ENCODE results near the gene CCND2. TPM values are rescaled to one million over a fixed set of nuclear protein-coding genes. Genes with fewer than 3 reads are reported as not detected.

Gene CCND2
- total RNA-seq, 1 experiment from 2014 or later = not detected

DNA sequence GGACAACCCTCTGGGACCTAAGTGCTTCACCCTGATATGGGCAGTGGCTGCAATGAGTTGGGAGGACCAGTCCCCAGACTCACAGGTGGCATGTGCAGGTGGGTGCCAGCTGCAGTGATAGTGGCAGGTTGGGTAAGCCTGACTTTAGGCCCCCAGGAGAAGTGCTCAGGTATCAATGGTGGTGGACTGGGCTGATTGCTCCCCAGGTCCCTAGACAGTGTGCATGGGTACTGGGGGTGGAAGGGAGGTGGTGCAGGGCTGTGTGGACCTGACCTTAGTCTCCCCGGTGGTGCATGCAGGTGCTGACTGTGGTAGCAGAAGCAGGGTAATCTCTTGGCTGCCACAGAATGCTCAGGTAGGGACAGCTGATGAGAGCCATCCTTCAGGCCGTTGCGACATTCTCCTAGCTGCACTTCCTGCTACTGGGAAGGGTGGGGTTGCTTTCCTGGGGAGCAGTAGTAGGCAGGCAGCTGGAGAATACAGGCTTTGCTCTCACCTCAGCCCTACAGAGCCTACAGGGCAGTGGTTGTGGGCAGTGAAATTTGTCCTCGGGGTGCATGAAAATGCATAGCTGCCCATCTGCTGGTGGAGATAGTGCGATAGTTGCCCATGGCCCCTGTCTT lies 33.3 kb upstream of the CCND2 start:
- no peaks in the 10 kb centered on the region for H3K4me1 ChIP-seq (ENCODE audit: insufficient read depth, low read length)
- no peaks in the 10 kb centered on the region for H3F3A ChIP-seq (ENCODE audit: low read length, unreplicated experiment)
- no peaks in the 10 kb centered on the region for H3K9me2 ChIP-seq (replicated peaks; ENCODE audit: low read length)
- no peak overlapping the region for H3K4me3 ChIP-seq (ENCODE audit: low read length)
- ChIA-PET CTCF (no interaction called here), POLR2A (ENCODE audit: unreplicated experiment) (no interaction called here)
- ATAC-seq = no peak
- no peaks in the 10 kb centered on the region for H3K36me3 ChIP-seq (ENCODE audit: low read depth, low read length)
- TF ChIP-seq EZH2 (IDR thresholded peaks at IDR 0.05; ENCODE audit: low read length, unreplicated experiment) (no peak), EZH2phosphoT487 (IDR thresholded peaks at IDR 0.05; ENCODE audit: borderline replicate concordance, low read length) (no peak)
- TF ChIP-seq, protein P1, sequence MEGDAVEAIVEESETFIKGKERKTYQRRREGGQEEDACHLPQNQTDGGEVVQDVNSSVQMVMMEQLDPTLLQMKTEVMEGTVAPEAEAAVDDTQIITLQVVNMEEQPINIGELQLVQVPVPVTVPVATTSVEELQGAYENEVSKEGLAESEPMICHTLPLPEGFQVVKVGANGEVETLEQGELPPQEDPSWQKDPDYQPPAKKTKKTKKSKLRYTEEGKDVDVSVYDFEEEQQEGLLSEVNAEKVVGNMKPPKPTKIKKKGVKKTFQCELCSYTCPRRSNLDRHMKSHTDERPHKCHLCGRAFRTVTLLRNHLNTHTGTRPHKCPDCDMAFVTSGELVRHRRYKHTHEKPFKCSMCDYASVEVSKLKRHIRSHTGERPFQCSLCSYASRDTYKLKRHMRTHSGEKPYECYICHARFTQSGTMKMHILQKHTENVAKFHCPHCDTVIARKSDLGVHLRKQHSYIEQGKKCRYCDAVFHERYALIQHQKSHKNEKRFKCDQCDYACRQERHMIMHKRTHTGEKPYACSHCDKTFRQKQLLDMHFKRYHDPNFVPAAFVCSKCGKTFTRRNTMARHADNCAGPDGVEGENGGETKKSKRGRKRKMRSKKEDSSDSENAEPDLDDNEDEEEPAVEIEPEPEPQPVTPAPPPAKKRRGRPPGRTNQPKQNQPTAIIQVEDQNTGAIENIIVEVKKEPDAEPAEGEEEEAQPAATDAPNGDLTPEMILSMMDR (conservative IDR thresholded peaks at IDR 0.05; ENCODE audit: low read depth, low read length) = no peak
- no peak overlapping the region for H3K9ac ChIP-seq (ENCODE audit: low read length)
- H4K20me1 ChIP-seq (ENCODE audit: low read length) = no peaks in the 10 kb centered on the region
- H2AFZ ChIP-seq (ENCODE audit: low read length) = no peak overlapping the region
- H3K27me3 ChIP-seq (ENCODE audit: low read length) = no peaks in the 10 kb centered on the region
- intact Hi-C loops (cut with micrococcal nuclease) = no loop called here
- no peaks in the 10 kb centered on the region for H3K79me2 ChIP-seq (ENCODE audit: low read length)
- DNase-seq = no peak
- H3K27ac ChIP-seq (ENCODE audit: low read length) = no peak overlapping the region
- no TSS peak for BruUV-seq (replicated peaks)
- H3K9me3 ChIP-seq (ENCODE audit: low read length) = no peaks in the 10 kb centered on the region
- no peak overlapping the region for H3K4me2 ChIP-seq (ENCODE audit: low read length)

DNA sequence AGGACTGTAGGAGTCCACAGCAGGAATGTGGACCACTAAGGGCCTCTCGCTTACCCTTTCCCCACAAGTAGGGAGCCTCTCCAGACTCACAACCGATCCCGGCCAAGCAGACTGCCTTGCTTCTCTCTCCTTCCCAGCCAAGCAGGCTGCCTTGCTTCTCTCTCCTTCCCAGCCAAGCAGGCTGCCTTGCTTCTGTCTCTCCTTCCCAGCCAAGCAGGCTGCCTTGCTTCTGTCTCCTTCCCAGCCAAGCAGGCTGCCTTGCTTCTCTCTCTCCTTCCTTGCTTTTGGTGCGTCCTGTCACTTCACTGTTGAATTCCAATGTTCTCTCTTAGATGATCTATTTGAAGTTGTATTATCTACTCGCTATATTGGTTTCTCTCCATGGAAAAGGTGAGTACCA lies 32.6 kb upstream of the CCND2 start:
- Histone ChIP-seq H3K27me3 (ENCODE audit: low read length) (no peaks in the 10 kb centered on the region), H3K27ac (ENCODE audit: low read length) (no peak overlapping the region), H3K9me2 (replicated peaks; ENCODE audit: low read length) (no peaks in the 10 kb centered on the region), H3K36me3 (ENCODE audit: low read depth, low read length) (no peaks in the 10 kb centered on the region), H4K20me1 (ENCODE audit: low read length) (no peaks in the 10 kb centered on the region), H3K4me2 (ENCODE audit: low read length) (no peak overlapping the region), H3F3A (ENCODE audit: low read length, unreplicated experiment) (no peaks in the 10 kb centered on the region), H3K9ac (ENCODE audit: low read length) (no peak overlapping the region), H3K79me2 (ENCODE audit: low read length) (no peaks in the 10 kb centered on the region), H2AFZ (ENCODE audit: low read length) (no peak overlapping the region), H3K9me3 (ENCODE audit: low read length) (no peaks in the 10 kb centered on the region), H3K4me1 (ENCODE audit: insufficient read depth, low read length) (no peaks in the 10 kb centered on the region), H3K4me3 (ENCODE audit: low read length) (no peak overlapping the region)
- ATAC-seq = no peak
- intact Hi-C loops (cut with micrococcal nuclease) = no loop called here
- no TSS peak for BruUV-seq (replicated peaks)
- ChIA-PET POLR2A (ENCODE audit: unreplicated experiment) (no interaction called here), CTCF (no interaction called here)
- no peak for DNase-seq
- TF ChIP-seq EZH2 (IDR thresholded peaks at IDR 0.05; ENCODE audit: low read length, unreplicated experiment) = no peak
- no peak for TF ChIP-seq EZH2phosphoT487 (IDR thresholded peaks at IDR 0.05; ENCODE audit: borderline replicate concordance, low read length)
- TF ChIP-seq, protein P1 (conservative IDR thresholded peaks at IDR 0.05; ENCODE audit: low read depth, low read length) = no peak

GRCh38 chr12:4241592-4241991 lies 32.0 kb upstream of the CCND2 start:
- Histone ChIP-seq H3K9me2 (replicated peaks; ENCODE audit: low read length) (no peaks in the 10 kb centered on the region), H4K20me1 (ENCODE audit: low read length) (no peaks in the 10 kb centered on the region), H3K9ac (ENCODE audit: low read length) (no peak overlapping the region), H3K4me3 (ENCODE audit: low read length) (no peak overlapping the region), H2AFZ (ENCODE audit: low read length) (no peak overlapping the region), H3K9me3 (ENCODE audit: low read length) (no peaks in the 10 kb centered on the region), H3K27ac (ENCODE audit: low read length) (no peak overlapping the region), H3K36me3 (ENCODE audit: low read depth, low read length) (no peaks in the 10 kb centered on the region), H3K27me3 (ENCODE audit: low read length) (no peaks in the 10 kb centered on the region; the same call in 1 of the 2 replicates), H3K79me2 (ENCODE audit: low read length) (no peaks in the 10 kb centered on the region), H3K4me2 (ENCODE audit: low read length) (no peak overlapping the region), H3K4me1 (ENCODE audit: insufficient read depth, low read length) (no peaks in the 10 kb centered on the region), H3F3A (ENCODE audit: low read length, unreplicated experiment) (no peaks in the 10 kb centered on the region)
- ATAC-seq (no peak), DNase-seq (no peak)
- no peak for TF ChIP-seq EZH2phosphoT487 (IDR thresholded peaks at IDR 0.05; ENCODE audit: borderline replicate concordance, low read length)
- TF ChIP-seq, protein P1 (conservative IDR thresholded peaks at IDR 0.05; ENCODE audit: low read depth, low read length) = no peak
- TF ChIP-seq EZH2 (IDR thresholded peaks at IDR 0.05; ENCODE audit: low read length, unreplicated experiment) = no peak
- CTCF ChIA-PET = no interaction called here
- no TSS peak for BruUV-seq (replicated peaks)
- POLR2A ChIA-PET (ENCODE audit: unreplicated experiment) = no interaction called here
- intact Hi-C loops (cut with micrococcal nuclease) = no loop called here
